GM19467 (cell line): ENCODE measurements around the gene HSPA4L.

Experiments
- ATAC-seq: cut with Tn5 transposase; IDR thresholded peaks from one replicate; pipeline ENCODE4 v1.9.1; 2021; ENCODE audit warnings: mild to moderate bottlenecking, moderate library complexity; ENCODE audit not compliant: unreplicated experiment

Gene HSPA4L

DNA sequence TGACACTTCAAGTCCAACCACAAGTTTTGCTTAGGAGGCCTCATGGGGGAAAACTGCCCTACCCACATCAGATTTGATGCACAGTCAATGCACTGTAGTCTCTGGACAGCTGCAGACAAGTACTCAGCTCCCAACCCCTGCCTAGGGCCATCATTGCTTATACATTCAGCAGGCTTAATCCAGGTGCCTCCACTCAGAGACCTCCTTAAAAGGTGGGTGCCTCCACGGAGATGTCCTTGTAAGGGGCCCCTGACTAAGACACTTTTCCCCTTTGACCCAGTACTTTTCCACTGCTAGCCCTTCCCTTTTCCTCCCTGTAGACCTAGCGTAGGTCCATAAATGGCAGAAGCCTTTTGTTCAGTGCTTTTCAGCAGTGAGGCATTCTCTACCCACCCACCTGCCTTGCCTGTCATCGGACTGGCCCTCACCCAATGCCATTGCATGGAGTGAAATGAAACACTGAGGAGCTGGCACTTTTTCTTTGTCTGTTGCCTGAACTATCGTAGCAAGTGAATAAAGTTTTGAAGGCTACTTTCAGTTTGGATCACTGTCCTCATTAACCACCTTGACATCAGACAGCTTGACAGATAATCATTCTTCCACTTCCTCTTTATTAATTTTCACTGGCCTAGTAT is 74.8 kb downstream of the HSPA4L start:
- ATAC-seq = peak; percentile 78

DNA sequence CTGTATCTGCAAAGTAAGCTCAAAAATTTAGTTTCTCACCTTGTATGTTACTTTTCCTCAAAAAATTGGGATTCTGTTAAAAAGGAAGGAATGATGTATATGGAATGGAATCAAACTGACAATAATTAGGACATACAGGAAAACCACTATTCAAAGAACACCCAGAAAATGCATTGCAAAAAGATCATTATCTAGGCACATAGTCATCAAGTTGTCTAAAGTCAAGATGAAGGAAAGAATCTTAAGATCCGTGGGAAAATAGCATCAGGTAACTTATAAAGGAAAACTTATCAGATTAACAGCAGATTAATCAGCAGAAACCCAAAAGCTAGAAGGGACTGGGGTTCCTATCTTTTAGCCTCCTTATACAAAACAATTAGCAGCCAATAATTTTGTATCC is 75.5 kb downstream of the HSPA4L start:
- ATAC-seq = no peak

DNA sequence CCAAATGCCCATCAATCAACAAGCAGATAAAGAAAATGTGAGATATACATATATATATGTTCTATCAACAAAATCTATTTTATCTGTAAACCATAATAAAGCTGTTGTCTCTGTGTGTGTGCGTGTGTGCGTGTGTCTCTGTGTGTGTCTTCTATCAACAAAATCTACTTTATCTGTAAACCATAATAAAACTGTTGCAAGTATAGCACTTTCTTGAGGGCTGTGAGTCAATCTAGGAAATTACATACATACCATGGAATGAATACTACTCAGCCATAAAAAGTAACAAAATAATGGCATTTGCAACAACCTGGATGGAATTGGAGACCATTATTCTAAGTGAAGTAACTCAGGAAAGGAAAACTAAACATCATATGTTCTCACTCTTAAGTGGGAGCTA is 86.1 kb downstream of the HSPA4L start:
- ATAC-seq = no peak

DNA sequence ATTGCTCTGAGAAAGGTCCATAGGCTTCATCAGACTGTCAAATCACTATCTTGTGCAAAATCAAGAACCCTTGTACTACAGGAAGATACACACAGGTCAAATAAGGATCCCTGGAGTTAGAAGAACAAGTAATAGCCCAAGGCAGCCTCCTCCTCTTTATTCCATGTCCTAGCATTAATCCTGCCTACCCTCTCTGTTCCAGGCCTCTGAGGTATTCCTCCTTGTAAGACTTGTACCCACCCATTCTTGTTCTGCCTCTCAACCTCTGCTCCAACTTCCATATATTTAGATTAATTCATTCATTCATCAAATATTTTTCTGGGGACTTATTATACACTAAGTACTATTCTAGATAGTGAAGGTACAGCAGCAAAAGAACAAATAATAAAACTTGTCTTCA is 88.2 kb downstream of the HSPA4L start:
- ATAC-seq = no peak

DNA sequence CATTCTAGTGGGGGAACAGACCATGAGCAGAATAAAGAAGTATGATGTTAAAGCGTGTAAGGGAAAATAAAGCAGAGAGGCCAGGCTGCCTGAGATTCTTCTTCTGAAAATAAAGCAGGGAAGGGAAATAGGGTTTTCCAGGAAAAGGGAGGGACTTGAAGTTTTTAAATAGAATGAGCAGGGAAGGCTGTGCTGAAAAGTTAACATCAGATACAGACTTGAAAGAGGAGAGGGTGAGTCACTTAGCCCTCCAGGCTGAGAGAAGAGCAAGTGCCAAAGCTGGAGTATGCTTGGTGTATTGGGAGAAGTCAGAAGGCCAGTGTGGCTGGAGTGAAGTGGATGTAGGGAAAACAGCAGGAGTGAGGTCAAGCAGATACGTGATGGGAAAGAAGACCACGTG is 88.6 kb downstream of the HSPA4L start:
- ATAC-seq = no peak

DNA sequence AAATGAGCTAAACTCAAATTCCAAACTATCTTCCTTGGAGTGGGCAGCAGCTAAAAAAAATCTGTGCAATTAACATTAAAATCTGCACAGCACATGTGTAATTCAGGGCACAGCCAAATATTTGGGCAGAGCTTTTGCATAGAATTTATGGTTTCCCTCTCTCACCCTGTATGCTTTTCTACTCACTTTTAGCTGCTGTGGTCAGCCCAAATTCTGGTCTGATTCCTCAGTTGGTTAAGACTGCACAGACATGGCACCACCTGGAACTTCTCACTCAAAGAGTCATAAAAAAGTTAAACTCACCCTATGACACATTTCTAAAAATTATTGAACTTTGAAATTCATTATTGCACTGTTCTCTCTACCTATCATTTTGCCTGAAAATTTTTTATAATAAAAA is 93.7 kb downstream of the HSPA4L start:
- ATAC-seq = no peak

DNA sequence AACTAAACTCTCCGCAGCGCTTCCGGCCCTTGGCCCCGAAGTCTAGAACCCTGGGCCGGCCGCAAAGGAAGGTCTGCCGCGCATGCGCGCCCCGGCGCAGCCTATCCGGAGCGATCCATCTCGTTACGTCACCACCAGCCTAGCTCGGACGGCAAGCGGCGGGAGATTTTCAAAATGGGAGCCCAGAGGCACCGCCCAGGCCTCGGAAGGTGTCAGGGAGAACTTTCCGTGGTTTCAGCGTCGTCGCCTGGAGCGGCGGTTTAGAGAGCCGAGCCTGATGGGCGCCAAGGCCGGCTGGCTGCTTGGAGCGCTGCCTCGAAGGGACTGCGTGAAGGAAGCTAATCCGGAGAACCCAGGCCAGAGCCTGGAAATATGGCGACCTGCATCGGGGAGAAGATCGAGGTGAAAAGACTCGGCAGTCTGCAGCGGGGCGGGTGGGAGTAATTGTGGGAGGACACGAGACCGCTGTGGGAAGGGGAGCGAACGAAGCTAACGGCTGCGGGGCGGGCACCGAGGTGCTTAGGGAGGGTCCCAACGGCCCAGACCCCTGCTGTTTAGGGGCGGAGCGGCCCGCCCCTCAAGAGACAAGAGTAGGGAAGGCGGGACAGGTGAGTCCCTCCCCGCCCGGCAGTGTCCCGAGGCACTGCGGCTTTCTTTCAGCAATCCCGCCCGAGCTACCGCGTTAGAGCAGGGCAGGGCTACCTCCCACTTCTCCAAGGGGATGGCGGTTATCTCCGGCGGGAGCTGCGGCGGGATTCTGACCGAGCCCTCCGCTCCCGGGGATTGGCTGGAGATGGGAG is 98.8 kb downstream of the HSPA4L start, which contains the start of gene PLK4:
PLK4 (plus strand) TSS at position 131 of the 800 bp plus-strand sequence; CDS start at position 373, 242 bp downstream.
- ATAC-seq = peak; percentile 93

DNA sequence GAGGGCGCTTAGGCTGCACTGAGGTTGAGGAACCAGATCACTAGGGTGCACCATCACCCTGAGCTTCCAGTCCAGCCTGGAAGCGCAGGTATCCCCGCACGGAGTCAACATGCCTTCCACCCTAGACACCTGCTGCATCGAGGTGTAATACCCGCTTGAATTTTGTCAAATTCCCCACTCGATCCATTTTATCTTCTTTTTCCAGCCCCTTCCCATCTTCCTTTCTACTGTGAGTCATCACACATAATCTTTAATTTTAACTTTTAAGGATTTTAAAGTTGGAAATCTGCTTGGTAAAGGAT is 99.4 kb downstream of the HSPA4L start:
- peak; percentile 29 for ATAC-seq

DNA sequence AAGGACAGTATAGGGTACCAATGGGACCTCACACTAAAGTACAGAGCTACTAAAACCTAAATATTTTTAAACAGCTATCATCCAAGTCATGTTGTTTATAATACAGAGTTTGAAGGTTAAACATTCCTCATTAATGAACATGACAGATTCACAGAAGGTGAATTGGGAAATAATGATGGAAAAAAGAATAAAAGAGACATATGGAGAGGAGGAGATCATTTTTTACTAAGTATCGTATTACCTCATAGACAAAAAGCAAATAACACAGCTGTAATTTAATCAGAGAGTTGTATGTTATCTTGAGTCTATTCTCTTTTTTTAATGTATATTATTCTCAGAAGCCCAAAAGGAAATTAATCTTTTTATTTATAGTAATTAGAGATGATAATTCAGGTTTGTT is 106.4 kb downstream of the HSPA4L start:
- ATAC-seq = no peak

DNA sequence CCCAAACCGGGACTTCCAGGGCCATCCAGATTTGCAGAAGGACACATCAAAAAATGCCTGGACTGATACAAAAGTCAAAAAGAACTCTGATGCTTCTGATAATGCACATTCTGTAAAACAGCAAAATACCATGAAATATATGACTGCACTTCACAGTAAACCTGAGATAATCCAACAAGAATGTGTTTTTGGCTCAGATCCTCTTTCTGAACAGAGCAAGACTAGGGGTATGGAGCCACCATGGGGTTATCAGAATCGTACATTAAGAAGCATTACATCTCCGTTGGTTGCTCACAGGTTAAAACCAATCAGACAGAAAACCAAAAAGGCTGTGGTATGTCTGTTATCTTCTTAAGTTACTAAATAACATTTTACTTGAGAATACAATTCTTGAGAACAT is 107.8 kb downstream of the HSPA4L start:
- ATAC-seq = no peak
